NOMO-1 treated with dmso at 0.1 percent for 144 hours (cell line): Measurements from ENCODE around the gene LMOD1.
"Not testable (repeated sequence)": the region's sequence is repeated elsewhere in the genome, so short reads cannot be mapped to it uniquely, and the experiment has no call there.

Experiments used
- DNase-seq: peaks from one replicate; lab custom pipeline; 2025; ENCODE audit not compliant: unreplicated experiment; lab: John Stamatoyannopoulos, UW

Gene LMOD1

DNA sequence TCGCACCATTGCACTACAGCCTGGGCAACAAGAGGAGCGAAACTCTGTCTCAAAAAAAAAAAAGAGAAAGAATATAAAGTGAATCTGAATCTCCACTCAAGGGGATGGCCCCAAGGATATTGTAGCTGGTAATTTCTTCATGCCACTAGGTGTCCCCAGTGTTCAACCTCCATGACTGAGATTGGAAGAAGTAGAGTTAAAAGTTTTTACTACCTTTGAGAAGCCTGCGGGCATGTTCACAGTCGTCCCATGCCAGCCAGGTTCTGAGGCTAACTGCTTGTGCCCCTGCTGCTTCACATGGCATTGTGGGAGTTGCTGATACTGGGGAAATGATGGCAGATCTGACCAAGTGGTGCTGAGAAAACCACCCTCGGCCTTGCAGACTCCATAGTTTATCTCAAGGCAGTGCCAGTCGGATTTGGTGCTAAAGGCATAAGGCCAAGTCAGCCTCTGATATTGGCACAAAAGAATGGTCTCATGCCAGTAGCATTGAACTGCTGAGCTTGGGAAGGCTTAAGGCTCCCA, 68.4 kb downstream of the LMOD1 start:
- DNase-seq = no peak

GRCh38 chr1:201876148-201876818, 70.1 kb downstream of the LMOD1 start:
- DNase-seq = no peak

- no peak for DNase-seq
Observed at GRCh38 chr1:201874672-201875071, 71.7 kb downstream of the LMOD1 start.

DNA sequence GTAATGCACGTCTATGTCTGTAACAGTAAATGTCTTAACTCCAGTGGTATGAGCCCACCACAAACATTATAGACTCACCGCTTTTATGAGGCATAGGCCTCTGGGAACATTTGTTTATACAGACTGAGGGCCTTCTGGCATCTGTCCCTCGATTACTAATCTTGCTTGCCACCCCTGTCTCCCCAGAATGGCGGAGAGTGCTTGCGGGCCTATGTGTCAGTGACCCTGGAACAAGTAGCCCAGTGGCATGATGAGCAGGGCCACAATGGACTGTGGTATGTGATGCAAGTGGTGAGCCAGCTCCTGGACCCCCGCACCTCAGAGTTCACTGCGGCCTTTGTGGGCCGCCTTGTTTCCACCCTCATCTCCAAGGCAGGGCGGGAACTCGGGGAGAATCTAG, 76.0 kb downstream of the LMOD1 start:
- no peak for DNase-seq

DNA sequence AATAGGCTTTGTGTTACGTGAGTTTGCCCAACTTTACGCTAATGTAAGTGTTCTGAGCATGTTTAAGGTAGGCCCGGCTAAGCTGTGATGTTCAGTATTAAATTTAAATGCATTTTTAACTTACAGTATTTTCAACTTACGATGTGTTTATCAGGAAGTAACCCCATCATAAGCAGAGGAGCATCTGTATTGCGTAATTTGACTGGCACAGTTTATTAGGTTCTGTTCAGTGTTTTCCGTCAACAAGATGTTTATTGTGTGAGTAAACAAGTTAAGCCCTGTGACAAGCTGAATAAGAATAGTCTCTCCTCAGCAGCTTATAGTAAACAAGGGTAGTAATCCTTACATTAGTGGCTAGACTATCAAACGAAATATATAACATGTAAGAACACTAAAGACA, 84.9 kb downstream of the LMOD1 start:
- no peak for DNase-seq

DNA sequence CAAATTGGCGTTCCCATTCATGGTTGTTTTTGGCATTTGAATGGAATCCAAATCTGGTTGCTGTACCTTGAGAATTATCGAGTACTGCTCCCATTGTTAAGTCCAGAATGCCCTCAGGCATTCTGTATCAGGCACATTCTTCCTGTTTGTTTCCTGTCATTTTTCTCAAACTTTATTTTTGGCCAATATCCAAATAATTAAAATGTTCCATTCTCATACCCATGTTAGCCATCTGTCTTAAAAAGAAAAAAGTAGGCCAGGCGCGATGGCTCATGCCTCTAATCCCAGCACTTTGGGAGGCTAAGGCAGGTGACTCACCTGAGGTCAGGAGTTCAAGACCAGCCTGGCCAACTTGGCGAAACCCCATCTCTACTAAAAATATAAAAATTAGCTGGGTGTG, 86.9 kb downstream of the LMOD1 start:
- no peak for DNase-seq

DNA sequence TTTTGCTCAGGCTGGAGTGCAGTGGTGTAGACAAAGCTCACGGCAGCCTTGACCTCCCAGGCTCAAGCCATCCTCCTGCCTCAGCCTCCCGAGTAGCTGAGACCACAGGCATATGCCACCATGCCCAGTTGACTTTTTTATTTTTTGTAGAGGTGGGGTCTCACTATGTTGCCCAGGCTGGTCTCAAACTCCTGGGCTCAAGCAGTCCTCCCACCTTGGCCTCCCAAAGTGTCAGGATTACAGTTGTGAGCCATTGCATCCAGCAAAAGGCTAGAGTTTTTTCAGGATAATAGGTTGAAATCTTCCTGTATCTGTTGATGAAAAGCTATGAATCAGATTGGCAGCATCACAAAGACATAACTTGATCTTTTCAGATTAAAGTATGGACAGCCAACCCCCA, 89.6 kb downstream of the LMOD1 start:
- DNase-seq = not testable (repeated sequence)

DNA sequence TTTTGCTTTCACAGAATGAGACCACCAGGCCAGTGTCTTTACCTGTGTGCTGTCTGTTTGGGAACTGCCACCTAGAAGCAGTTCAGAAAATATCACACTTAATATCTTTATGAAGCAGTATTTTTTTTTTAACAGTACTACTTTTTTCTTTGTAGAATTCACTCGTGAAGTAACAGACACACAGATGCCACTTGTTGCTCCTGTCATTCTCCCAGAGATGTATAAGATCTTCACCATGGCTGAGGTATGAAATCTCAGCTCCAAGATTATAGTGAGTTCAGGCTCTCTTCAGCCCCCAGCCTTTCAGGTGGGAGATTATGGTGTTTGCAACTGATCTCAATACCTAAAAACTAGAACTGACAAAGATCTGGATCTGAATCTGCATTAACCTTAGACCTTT, 94.4 kb downstream of the LMOD1 start:
- DNase-seq = no peak

GRCh38 chr1:201850053-201850397, 96.3 kb downstream of the LMOD1 start:
- DNase-seq = no peak

DNA sequence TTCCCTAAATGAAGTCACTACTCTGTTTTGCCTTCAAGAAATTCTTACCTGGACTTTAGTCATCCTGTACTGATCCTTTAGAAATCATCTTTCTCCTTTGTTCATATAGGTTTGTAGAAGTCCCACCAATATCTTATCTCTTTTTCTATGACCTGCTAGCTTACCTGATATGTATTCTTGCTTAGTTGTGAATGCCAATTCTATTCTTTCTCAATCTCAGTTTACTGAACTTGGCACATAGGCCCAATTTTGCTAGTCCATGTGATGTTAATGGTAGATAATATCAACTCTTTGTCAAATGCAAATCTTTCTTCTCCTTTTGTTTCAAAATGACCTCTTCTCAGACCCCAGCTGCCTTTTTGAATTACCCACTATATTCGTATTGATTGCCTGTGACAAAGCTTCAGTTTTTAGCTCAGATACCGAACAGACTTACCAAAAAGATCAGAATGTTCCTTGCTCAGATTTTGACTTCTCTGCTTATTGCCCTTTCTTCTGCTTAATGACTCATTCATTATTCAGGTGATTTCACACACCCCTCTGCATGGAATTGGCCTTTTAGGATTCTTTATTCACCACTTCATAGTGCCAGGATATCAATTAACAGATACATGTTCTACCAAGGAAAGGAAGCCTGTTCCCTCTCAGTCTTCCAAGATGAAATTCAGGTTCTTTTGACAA, 96.8 kb downstream of the LMOD1 start:
- DNase-seq = no peak

- no peak for DNase-seq
Observed at GRCh38 chr1:201848230-201848629, 98.1 kb downstream of the LMOD1 start.

DNA sequence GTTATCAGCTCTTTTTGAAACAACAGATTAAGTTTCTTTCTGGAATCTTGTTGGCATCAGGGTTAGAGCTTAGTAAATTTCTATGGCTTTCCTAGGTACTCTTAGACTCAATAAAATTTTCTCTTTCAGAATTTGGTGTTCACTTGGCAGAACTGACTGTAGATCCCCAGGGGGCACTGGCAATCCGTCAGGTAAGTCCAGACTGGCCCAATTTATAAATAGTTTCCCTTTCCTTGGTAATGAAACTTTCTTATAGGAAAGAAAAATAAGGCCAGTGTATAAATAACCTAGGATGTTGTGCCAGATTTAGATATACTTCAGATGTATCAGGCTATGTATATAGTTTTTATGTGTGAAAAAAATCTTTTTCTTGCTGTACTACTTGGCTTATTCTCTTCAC, 99.2 kb downstream of the LMOD1 start:
- DNase-seq = no peak
